ENCODE data around the gene CAMSAP3.
A peak's percentile ranks its signal among the peaks of the same experiment; 100 is the strongest.

Gene CAMSAP3, protein sequence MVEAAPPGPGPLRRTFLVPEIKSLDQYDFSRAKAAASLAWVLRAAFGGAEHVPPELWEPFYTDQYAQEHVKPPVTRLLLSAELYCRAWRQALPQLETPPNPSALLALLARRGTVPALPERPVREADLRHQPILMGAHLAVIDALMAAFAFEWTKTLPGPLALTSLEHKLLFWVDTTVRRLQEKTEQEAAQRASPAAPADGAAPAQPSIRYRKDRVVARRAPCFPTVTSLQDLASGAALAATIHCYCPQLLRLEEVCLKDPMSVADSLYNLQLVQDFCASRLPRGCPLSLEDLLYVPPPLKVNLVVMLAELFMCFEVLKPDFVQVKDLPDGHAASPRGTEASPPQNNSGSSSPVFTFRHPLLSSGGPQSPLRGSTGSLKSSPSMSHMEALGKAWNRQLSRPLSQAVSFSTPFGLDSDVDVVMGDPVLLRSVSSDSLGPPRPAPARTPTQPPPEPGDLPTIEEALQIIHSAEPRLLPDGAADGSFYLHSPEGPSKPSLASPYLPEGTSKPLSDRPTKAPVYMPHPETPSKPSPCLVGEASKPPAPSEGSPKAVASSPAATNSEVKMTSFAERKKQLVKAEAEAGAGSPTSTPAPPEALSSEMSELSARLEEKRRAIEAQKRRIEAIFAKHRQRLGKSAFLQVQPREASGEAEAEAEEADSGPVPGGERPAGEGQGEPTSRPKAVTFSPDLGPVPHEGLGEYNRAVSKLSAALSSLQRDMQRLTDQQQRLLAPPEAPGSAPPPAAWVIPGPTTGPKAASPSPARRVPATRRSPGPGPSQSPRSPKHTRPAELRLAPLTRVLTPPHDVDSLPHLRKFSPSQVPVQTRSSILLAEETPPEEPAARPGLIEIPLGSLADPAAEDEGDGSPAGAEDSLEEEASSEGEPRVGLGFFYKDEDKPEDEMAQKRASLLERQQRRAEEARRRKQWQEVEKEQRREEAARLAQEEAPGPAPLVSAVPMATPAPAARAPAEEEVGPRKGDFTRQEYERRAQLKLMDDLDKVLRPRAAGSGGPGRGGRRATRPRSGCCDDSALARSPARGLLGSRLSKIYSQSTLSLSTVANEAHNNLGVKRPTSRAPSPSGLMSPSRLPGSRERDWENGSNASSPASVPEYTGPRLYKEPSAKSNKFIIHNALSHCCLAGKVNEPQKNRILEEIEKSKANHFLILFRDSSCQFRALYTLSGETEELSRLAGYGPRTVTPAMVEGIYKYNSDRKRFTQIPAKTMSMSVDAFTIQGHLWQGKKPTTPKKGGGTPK
- total RNA-seq = 0 to 0.47 reads per million in 2 donors

DNA sequence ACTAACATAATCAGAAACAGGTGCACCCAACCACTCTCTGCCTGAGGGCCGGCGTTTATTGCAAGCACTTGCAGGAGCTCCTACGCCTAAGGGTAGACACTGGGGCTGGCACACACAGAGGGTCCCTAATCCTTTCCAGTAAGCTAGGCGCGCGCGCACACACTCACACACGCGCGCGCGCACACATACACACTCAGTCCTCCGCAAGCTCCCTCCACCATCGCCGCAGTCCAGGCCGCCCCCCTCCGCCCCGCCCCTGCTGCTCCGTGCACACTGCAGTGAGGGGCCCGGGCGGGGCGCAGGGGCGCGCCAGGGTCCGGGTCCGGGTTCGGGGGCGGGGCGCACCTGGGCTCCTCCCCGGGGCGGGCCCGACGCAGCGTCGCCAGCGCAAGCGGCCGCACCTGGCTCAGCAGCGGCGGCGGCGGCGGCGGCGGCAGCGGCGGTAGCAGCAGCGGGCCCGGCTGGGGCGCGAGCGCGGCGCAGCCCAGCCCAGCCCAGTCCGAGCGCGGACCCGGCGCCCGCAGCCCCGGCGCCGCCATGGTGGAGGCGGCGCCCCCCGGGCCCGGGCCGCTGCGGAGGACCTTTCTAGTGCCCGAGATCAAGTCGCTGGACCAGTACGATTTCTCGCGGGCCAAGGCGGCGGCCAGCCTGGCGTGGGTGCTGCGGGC is at the start of gene CAMSAP3:
Gene CAMSAP3, plus strand, starts transcription at position 398 of the 668 bp plus-strand sequence. Its CDS starts 140 bp downstream, at position 538.
- peak in 1 of 5 experiments; percentile 43 for DNase-seq

DNA sequence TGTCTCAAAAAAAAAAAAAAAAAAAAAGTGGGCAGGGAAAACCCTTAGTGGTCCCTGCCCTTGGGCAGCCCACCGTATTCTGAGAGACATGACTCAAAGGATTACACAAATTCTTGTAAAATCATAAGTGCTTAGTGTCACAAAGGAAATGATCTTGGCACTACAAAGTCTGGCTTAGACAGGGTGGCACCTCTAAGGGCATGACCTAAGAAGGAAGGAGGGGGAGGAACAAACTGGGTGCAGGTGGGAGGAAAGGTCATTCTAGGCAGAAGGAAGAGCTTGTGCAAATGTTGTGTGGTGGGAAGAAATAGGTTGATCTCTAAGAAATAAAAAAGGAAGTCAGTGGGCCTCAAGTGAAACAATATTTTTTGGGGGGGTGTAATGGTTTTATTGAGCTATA is 49.8 kb upstream of the CAMSAP3 start:
- no peak for DNase-seq

DNA sequence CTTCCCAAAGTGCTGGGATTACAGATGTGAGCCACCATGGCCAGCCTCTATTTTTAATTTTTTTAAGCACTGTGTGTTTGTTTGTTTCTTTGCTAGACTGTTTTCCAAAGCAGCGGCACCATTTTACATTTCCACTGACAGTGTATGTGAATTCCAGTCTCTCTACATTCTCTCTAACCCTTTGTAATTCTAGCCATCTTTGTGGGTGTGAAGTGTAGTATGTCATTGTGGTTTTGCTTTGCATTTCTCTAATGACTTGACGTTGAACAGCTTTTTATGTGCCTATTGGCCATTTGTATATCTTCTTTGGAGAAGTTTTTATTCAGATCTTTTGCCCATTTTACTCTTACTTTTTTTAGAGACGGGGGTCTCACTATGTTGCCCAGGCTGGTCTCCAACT is 48.5 kb upstream of the CAMSAP3 start:
- DNase-seq = peak in 1 of 5 experiments; percentile 19

DNA sequence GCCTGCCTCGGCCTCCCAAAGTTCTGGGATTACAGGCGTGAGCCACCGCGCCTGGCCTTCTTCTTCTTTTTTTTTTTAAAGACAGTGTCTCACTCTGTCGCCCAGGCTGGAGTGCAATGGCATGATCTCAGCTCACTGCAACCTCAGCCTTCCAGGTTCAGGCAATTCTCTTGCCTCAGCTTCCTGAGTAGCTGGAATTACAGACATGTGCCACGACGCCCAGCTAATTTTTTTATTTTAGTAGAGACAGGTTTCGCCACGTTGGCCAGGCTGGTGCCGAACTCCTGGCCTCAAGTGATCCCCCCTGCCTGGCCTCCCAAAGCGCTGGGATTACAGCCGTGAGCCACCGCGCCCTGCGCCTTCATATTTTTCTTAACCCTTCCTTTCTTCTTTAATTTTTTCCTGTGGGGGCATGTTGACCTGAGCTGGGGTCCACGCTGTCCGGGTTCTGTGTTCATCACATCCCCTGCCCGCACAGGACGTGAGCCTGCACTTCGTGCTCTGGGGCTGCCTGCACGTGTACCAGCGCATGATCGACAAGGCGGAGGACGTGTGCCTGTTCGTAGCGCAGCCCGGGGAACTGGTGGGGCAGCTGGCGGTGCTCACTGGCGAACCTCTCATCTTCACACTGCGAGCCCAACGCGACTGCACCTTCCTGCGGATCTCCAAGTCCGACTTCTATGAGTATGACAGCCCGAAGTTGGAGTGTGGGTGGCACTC is 46.1 kb upstream of the CAMSAP3 start:
- no peak for DNase-seq

DNA sequence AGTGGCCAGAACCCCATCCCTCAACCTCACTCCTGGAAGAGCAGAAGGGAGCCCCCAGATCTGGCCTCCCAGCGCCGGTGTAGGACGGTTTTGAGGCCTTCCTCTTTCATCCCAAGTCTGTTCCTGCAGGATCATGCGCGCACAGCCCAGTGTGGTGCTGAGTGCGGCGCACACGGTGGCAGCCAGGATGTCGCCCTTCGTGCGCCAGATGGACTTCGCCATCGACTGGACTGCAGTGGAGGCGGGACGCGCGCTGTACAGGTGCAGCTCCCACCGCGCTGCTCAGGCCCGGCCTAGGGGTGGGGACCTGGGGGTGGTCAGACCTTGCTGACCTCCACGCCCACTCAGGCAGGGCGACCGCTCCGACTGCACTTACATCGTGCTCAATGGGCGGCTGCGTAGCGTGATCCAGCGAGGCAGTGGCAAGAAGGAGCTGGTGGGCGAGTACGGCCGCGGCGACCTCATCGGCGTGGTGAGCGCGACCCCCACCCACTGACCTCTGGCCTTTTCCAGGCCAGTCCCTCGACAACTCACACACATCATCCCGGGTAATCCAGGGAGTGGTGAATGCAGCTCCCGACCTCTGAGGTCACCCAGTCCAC is 45.4 kb upstream of the CAMSAP3 start:
- no peak for DNase-seq

DNA sequence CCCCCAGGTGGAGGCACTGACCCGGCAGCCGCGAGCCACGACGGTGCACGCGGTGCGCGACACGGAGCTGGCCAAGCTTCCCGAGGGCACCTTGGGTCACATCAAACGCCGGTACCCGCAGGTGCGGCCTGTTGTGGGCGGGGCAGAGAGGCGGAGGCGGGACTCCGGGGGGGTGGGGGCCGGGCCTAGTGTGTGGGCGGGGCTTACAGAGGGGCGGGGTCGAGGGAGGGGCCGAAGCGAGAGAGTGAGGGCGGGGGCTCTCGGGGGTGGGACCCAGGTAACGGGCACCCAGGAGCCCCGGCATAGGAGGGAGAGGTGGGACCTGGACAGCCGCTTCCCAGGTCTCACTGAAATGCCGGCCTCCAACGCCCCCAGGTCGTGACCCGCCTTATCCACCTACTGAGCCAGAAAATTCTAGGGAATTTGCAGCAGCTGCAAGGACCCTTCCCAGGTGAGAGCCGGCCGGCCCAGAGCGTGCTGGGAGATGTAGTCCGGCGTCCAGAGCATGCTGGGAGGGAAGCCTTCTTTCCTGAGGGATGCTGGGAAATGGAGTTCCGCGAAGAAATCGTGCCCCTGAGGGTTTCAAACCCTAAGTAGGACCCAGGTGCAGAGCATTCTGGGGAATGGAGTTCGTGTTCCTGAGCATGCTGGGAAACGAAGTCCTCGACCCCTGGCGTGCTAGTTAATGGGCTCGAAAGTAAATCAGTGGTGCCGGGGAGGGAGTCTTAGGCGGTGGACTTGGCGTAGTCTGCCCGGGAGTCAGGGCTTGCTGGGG is 44.5 kb upstream of the CAMSAP3 start:
- peak in 1 of 5 experiments; percentile 68 for DNase-seq

DNA sequence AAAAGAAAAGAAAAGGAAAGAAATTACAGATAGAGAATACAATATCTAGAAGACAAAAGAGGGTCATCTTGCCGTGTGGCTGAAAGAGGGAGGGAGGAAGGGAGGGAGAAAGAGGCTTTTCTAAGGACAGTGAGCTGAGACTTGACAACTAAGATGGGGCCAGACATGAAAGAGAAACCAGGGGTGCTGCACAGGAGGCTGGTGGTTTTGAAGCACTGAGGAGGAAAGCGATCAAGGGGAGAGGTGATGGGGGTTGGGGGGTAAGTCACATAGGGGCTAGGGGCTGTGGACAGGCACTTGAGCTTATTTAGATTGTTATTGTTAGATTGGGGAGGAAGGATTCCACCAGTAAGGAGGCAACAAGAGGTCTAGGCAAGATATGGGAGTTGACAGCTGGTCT is 42.9 kb upstream of the CAMSAP3 start:
- DNase-seq = no peak

DNA sequence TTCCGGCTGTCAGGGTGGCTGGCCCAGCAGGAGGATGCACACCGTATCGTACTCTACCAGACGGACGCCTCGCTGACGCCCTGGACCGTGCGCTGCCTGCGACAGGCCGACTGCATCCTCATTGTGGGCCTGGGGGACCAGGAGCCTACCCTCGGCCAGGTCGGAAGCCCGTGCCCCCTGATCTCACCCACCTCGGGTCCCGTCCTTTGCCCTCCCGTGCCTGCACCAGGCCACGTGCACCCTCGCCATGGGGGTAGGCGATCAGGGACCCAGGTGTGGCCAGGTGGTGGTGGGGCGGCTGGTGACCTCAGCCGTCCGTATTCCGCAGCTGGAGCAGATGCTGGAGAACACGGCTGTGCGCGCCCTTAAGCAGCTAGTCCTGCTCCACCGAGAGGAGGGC is 41.1 kb upstream of the CAMSAP3 start:
- no peak for DNase-seq

DNA sequence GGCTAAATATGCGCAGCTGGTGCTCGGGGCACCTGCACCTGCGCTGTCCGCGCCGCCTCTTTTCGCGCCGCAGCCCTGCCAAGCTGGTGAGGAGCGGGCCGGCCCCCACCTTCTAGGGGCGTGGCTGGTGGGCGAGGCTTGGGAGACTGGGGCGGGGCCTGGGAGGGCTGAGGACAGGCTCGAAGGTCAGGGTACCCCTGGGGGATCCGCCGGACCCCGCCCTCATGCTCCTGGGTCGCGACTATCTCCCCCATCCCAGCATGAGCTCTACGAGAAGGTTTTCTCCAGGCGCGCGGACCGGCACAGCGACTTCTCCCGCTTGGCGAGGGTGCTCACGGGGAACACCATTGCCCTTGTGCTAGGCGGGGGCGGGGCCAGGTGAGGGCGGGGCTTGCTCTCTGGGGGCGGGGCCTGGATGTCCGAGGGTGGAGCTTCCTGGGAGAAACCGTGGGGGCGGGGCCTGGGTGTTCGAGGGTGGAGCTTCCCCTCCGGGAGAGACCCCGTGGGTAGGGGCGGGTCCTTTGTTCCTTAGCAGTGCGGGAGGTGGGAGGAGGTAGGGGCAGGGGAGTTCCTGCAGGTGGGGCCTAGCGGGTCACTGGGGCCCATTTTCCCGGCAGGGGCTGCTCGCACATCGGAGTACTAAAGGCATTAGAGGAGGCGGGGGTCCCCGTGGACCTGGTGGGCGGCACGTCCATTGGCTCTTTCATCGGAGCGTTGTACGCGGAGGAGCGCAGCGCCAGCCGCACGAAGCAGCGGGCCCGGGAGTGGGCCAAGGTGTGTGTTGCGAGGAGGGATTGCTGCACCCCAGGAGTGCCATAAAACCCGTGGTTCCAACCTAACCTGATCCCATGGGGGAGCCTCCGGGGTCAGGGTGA is 40.4 kb upstream of the CAMSAP3 start:
- DNase-seq = no peak

DNA sequence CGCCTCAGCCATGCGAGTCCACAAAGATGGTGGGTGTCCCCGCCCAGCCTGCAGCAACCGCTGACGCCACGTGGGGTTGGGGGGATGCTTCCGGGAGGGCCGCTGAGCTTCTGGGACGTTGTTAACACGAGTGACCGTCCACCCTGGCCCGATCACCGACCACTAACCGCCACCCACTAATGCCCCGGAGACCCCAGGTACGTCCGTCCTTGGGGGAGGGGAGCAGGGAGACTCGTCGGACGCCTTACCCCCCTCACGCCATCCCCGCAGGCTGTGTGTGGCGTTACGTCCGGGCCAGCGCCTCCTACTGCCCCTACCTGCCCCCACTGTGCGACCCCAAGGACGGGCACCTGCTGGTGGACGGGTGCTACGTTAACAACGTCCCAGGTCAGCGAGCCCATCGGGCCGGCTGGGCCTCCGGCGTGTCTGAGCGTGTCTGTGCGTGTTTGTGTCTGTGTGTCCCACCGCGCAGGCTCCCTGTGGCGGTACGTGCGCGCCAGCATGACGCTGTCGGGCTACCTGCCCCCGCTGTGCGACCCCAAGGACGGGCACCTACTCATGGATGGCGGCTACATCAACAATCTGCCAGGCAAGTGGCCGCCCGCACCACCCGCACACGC is 38.9 kb upstream of the CAMSAP3 start:
- no peak for DNase-seq

DNA sequence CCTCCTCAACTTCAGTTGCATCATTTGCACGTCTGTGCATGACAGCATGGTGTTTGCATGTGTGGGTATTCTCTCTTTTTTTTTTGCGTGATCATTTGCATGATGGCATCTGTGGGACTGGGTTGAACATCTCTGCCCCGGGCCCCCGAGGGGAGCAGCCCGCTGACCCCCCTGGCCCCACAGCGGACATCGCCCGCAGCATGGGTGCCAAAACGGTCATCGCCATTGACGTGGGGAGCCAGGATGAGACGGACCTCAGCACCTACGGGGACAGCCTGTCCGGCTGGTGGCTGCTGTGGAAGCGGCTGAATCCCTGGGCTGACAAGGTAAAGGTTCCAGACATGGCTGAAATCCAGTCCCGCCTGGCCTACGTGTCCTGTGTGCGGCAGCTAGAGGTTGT is 37.0 kb upstream of the CAMSAP3 start:
- no peak for DNase-seq

DNA sequence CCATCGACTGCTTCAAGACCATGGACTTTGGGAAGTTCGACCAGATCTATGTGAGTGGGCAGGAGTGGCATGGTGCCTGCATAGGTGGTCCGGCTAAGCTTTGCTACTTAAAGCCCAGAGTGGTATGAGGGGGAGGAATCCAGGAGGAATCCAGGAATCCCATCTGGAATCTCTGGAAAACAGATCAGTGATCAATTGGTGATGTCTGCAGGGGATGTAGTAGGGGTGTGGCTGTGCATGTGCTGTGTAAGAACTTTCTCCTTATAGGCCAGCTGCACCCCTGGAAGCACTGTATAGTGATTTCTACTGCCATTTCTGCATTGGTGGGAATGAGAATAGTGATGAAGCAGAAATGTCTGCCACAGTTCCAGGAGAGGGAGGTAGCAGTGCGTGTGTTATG is 36.6 kb upstream of the CAMSAP3 start:
- DNase-seq = no peak

DNA sequence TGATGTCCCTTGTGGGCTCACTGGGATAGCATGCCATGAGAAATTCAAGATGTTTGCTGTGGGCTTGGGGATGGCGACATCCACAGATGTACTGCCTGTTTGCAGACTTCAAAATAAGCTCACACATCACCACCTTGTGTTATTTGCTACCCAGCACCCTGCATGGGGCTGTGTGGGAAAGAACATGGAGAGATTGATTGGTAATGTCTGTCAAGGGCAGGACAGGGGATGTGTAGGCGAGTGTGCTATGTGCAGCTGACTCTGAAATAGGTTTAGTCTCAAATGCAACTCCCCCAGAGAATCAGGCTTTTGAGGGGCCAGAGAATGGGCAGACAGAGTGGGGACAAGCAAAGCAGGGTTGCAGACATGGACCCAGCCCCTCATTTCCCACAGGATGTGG is 35.4 kb upstream of the CAMSAP3 start:
- no peak for DNase-seq

DNA sequence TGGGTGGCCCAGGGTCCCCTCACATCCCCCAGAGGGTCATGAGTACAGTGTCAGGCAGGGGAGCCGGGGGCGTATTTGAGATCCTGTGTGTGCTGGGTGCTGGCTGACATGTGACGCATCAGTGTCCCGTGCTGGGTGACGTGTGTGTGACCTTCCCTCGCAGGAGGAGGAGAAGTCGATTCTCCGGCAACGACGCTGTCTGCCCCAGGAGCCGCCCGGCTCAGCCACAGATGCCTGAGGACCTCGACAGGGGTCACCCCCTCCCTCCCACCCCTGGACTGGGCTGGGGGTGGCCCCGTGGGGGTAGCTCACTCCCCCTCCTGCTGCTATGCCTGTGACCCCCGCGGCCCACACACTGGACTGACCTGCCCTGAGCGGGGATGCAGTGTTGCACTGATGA is 34.3 kb upstream of the CAMSAP3 start:
- DNase-seq = no peak

DNA sequence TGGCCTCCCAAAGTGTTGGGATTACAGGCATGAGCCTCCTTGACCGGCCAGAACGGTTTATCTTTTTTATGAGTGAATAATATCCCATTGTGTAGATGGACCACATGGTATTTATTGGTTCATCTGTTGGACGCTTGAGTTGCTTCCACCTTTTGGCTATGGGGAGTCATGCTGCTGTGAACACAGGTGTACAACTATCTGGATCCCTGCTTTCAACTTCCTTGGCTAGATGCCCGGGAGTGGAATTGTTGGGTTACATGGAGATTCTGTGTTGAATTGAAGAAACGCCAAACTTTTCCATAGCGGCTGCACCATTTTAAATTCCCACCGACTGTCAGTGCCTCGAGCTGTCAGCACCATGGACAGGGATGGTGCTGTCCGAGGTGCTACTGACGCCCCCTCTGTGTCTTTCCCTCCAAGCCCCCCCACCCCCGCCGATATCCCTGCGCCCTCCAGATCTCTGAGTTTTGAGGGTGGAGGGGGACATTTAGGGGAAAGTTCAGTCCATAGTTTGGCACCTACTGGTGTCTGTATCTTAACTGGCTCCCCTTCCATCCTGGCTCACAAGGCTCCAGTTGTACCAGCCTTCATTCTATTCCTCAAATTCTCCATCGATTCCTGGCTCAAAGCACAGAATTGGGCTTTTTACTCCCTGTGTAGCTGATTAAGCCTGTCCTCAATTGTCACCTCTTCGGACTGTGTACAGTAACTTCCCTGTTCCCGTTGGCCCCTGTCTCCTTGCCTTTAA is 32.8 kb upstream of the CAMSAP3 start:
- no peak for DNase-seq

DNA sequence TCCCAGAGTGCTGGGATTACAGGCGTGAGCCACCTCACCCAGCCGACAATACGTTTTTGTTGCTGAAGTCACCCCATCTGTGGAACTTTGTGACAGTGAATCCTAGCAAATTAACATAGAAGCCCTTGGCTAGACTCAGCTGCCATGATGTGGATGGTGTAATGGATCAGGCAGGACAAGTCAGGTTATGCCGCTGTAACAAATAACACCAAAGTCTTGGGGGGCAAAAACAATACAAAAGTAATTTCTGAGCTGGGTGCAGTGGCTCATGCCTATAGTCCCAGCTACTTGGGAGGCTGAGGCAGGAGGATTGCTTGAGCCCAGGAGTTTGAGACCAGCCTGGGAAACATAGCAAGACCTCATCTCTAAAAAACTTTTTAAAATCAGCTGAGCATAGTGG is 30.8 kb upstream of the CAMSAP3 start:
- DNase-seq = no peak

DNA sequence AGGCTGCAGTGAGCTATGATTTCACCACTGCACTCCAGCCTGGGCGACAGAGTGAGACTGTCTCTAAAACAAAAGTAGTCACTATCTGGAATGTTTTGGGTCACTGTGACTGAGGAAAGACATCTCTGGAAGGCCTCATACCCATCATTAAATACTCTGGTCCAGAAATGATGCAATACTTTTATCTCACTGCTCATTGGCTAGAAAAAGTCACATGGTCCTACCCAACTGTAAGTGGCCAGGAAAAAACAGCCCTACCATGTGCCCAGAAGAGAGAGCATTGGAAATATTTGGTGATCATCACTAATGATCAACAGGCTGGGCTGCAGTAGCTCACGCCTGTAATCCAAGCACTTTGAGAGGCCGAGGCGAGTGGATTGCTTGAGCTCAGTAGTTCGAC is 30.3 kb upstream of the CAMSAP3 start:
- no peak for DNase-seq

DNA sequence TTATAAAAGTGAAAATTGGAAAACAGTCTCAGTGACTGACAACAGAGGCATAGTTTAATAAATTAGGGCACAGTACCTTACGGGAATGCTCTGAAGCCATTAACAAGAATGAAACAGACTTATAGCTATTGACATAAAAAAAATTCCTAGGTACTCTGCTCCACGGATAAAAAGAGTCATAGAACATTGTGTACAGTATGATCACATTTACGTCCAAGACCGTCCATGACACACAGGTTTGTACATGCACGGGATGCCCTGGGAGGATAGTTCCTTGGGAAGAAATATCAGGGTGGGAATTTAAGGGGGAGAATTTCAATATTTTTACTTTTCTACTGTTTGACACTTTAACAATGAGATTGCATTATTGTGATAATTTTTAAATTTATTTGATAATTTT is 24.9 kb upstream of the CAMSAP3 start:
- no peak for DNase-seq
